HT-29 (cell line): ENCODE data around the gene FNDC3B. TPM values are rescaled to one million over a fixed set of nuclear protein-coding genes. Genes with fewer than 3 reads are reported as not detected.
A peak's percentile ranks its signal among the peaks of the same experiment; 100 is the strongest.

Experiments
- DNase-seq: peaks from one replicate; pipeline ENCODE4 v3.0.0-alpha.2; 2015; ENCODE audit warnings: low spot score
- total RNA-seq: library from RNA; depleted of rRNA; stranded (reverse); fragments of >200 nt; shearing (Covaris generic); gene quantifications from 2 replicates; pipeline ENCODE4 v1.2.3, GENCODE V29; 2014

Gene FNDC3B
- total RNA-seq, 1 experiment from 2014 or later, result 47.9 TPM

DNA sequence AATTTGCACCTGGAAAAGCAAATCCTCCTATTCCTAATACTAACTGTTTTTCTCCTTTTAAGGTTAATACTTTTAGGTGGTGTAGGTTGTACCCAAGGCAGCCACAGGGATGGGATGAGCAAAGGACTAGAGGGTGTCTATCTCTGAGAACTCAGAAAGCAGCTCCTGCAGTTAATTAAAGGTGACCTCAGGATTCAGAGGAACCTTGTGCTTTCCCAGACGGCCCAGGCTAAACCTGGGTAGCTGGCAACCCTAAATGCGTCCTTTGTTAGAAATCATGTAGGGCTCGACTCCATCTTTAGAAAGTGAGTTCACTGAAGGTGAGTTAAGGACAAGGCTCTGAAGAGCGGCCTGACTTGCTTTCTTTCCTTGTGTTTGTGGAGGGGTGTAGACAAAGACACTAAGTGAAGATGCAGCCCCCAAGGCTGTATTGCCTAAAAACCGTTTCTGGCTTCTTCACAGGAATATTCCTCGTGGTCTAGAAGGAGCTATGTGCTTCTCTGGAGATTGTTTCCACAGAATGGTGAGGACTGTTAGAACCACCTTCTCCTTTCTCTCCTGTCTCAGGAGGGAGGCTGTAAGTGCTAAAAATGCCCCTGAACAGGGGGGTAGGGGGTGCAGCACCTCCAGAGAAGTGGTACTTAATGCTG, 14.9 kb downstream of the FNDC3B start:
- no peak for DNase-seq

DNA sequence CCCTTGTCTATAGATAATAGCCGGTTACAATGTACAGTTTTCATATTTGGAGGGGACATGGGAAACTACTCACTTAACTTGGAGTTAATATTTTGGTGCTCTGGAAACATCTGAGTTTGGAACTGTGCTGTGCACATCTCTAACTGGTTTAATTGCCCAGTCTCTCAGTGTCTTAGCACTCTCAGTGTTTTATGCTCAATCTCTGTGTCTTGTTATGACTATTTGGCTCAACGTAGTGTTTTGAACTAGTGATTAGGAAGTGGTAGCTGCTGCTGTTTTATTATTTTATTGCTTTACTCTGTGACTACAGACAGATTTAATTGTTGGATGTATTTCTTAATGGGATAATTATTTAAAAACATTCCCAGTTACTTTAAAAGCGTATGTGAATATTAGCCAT, 17.0 kb downstream of the FNDC3B start:
- DNase-seq, result no peak

DNA sequence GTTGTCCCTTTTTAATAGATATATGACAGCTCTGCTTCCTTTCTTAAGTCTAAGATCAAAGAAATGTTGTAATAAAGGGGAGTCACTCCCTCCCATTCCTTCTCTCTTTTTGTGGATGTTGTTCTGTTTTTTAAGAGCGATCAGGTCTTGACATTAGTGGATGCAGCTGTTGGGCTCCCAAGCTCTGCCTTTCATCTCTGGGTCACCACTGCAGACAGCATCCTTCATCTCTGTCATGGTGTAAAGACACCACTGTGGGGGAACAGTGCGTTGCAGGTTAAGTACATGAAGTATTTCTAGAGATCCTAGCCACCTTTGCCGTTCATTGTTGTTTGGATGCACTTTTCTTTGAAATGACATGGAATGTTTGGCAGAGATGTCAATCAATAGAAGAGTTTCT, 17.7 kb downstream of the FNDC3B start:
- no peak for DNase-seq

DNA sequence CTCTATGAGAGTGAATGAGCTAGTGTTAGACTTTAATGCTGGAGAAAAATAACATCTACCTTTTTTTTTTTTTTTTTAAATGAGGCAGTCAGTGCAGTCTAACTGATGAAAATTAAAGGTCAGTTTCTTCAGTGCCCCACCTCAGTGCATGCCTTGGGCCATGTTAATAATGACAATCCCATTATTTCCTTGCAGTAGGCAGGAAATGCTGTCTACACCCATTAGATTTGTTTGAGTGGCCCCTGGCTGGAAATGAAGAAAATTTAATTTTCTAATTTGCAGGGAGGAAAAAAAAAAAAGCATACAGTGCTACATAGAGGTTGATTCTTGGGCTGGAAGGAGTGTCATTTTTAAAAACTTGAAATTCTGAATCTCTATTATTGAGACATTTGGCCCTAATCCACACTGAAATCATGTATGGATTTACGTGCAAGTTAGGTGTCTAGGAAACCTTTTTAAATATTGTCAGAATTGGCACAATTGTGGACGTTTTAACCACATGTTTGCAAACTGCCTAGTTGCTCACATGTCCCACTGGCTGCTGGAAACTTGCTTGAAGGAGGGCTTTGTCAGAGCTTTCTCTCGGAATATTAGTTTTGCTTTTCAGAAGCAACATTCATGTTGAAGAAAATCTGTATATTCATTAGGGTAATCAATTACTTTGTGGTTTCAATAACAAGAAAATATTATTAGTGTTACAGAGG, 18.4 kb downstream of the FNDC3B start:
- DNase-seq, result no peak

DNA sequence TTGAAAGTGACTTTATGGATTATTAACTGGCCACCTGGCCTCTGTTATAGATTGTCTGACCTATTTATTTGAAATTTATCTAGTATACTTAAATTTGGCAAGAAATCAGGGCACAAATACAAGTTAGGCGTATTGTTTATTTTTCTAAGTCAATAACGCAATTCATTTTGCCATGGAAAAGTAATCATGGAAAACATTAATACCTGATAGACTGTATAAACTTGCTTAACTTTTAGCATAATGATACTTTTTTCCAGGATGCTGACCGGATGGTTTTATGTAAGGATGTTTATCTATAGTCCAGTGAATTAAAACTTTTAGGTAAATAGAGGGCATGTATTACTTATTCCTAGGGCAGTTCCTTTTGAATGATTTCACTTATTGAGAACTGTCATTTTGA, 20.2 kb downstream of the FNDC3B start:
- DNase-seq, result no peak

- DNase-seq, result no peak
Observed at GRCh38 chr3:172060234-172060633, 20.9 kb downstream of the FNDC3B start.

DNA sequence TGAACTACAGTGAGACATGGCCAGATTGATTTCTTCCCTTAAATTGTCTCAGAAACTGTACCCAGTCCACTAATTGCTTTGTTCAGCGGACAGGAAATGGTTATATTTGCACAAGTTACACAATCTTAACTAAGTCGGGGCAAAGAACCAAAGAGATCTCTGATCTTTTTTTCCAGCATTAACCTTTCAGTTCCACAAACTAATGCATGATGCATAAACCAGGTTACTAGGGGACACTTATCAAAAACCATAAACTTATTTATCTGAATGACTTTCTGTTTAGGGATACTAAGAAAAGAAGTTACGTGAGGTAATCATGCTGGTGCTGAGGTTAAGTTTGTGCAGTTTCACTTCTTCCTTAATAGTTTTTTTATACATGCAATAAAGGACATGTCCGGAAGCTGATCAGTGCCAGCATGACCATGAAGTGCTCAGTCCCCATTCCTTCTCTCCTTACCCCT, 22.4 kb downstream of the FNDC3B start:
- DNase-seq, result peak; percentile 80

- DNase-seq, result no peak
Observed at GRCh38 chr3:172062761-172063160, 23.4 kb downstream of the FNDC3B start.

DNA sequence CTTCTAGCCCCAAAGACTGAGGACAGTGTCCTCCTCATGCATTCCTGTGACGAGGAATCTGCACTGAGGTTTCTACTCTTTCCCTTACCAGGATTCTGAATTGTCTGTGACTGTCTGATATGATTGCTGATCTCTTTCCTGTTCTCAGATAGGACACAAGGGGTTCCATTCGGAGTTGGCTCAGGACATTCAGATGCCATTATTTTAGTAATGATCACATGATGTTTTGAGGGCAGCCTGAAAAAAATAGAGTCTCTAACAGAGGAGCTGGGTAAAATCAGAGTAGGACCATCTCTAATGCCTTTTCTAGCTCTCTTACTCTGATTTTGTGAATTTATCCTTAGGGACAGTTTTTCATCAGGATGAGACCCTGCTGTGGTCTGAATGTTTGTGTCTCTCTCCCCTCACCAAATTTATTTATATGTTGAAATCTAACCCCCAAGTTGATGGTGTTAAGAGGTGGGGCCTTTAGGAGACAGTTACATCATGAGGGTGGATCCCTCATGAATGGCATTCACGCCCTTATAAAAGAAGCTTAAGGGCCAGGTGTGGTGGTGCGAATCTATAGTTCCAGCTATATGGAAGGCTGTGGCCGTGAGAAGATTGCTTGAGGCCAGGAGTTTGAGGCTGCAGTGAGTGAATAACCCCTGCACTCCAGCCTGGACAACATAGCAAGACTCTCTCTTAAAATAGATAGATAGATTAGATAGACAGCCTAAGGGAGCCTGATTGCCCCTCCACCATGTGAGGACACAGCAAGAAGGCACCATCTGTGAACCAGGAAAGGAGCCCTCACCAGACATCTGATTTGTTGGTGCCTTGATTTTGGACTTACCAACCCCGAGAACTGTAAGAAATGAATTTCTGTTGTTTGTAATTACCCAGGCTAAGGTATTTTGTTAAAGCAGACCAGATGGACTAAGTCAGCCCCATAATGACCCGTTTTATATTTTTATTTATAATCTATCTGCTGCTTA, 24.4 kb downstream of the FNDC3B start:
- DNase-seq, result no peak

- peak; percentile 28 for DNase-seq
Observed at GRCh38 chr3:172065527-172065926, 26.1 kb downstream of the FNDC3B start.

DNA sequence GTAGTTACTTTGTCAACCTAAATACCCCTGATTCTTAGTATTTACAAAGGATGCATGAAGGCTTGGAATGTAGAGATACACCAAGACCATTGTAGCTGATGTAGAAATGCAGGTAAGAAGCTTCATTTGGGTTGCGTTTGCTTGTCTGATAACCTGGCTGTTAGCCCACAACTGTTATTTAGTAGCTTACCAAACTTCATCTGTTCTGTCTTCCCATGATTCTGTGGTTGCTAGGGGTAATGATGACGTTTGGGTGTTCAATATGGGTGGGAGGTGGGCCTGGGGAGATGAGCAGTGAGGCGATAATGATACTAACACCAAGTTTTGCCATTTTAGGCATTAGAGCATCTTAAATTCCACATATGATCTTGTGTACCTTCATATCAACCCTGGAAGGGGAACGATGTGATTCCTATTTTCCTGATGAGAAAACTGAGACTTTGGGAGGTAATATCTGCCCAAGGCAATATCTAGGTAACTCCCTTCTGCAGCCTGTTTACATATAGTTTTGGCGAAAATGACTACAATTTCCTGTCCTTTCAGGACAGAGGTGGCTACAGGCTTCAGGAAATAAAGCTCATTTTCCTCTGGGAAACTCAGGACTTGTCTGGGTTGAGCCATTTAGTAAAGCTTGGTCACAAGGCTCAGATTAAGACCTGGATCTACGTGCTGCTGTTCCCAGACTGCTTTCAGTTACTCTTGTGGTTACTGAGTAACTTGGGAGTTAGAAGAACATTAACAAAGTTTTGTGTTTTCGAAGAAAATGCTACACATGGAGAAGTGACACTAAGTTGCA, 26.8 kb downstream of the FNDC3B start:
- DNase-seq, result peak; percentile 70

GRCh38 chr3:172066880-172067796, 27.8 kb downstream of the FNDC3B start:
- no peak for DNase-seq

DNA sequence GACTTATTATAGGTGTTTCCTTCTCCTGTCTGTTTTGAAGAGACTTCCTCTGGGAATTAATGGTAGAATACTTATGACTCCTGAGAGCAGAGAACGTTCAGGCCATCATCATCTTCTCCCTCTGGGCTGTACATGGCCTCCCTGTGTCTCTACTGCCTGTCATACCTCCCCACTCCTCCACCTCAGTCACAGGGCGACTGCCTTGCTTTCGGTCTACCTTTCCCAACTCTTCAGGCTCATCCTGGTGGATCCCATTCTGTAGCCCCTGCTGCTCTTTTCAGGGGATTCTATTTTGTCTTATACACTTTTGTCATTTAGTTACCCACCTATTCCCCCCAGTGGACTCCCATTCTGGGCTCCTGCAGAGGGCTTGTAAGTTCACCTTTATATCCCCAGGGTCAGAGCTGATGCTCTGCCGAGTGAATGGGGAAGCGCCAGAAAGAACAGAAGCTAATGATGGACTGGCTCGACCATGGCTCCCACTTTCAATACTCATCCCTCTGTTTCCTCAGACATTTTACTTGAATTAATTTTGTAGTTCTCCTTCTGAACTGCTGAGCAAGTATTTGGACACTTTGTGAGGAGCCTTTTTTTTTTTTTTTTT, 28.6 kb downstream of the FNDC3B start:
- DNase-seq, result no peak

- DNase-seq, result no peak
Observed at GRCh38 chr3:172068977-172069376, 29.6 kb downstream of the FNDC3B start.

DNA sequence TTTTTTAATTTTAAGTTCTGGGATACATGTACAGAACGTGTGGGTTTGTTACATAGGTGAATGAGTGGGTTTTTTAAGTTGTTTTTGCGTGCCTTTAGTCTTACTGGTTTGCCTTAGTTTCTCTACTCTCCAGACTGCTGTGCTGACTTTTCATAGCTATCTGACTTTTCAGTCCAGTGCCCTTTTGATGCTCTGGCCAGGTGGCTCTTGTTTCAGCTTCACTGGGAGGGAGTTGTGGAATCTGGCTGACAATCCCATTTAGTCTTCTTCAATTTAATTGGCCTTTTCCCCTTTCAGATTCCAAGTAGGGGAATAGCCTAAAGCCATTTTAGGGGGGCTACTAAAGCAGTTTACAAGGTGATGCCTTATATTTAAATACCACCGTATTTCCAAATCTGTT, 30.1 kb downstream of the FNDC3B start:
- DNase-seq, result no peak

DNA sequence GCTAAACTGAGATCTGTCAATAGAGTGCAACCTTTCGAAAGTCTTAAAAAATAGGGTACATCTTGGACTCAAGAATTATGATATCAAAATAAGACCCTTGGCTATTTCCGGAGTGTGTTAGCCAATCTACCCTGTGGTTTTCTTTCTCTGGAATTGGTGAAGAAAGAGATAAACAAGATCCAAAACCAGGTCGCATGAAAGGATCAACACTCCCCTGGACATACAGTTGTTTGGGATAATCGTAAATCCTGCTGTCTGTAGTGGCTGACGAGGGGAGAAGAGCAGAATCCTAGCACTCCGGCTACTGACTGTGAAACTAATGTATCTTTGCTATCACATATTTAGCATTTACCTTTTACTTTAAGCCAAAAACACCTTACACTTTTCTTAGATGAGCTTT, 30.9 kb downstream of the FNDC3B start:
- no peak for DNase-seq

- no peak for DNase-seq
Observed at GRCh38 chr3:172070802-172071201, 31.4 kb downstream of the FNDC3B start.

GRCh38 chr3:172071780-172072330, 32.5 kb downstream of the FNDC3B start:
- no peak for DNase-seq

GRCh38 chr3:172072543-172072942, 33.2 kb downstream of the FNDC3B start:
- DNase-seq, result no peak
